Neutrophil (primary cell): ENCODE results near the gene CDK19.
A peak's percentile ranks its signal among the peaks of the same experiment; 100 is the strongest.

Experiments
- H3K27ac ChIP-seq: fragments of 200-600 bp; sonication (generic); 2 replicates; pipeline ENCODE4 v1.5.1; 2016; ENCODE audit warnings: mild to moderate bottlenecking, moderate library complexity
- H3K27me3 ChIP-seq: fragments of 200-600 bp; sonication (generic); 2 replicates; pipeline ENCODE4 v1.6.0; 2016; ENCODE audit warnings: mild to moderate bottlenecking
- H3K36me3 ChIP-seq: fragments of 200-600 bp; sonication (generic); 2 replicates; pipeline ENCODE4 v1.5.1; 2017
- H3K4me1 ChIP-seq, 2 experiments: fragments of 200-600 bp in 1 of 2; sonication (generic) in 1 of 2; 1 replicate in 1 of 2; 2 replicates in 1 of 2; pipeline versions ENCODE4 v1.5.1 to v1.6.1; 2013 to 2016; ENCODE audit warnings: low read depth in 1 of 2, low read length in 1 of 2, mild to moderate bottlenecking in 1 of 2, moderate library complexity in 1 of 2; ENCODE audit not compliant: control insufficient read depth in 1 of 2, insufficient read depth in 1 of 2
- H3K4me3 ChIP-seq, 2 experiments: fragments of 200-600 bp in 1 of 2; sonication (generic) in 1 of 2; 1 replicate in 1 of 2; 2 replicates in 1 of 2; pipeline ENCODE4 v1.5.1; 2013 to 2016; ENCODE audit warnings: low read depth in 1 of 2, low read length in 1 of 2, mild to moderate bottlenecking in 1 of 2, moderate library complexity in 1 of 2
- H3K9me3 ChIP-seq: fragments of 200-600 bp; sonication (generic); 2 replicates; pipeline ENCODE4 v1.5.1; 2016
- CTCF ChIP-seq: fragments of 200-600 bp; sonication (generic); IDR thresholded peaks from 2 replicates; pipeline ENCODE4 v1.5.1; 2016; ENCODE audit warnings: antibody characterized with exemption

Gene CDK19

GRCh38 chr6:110595112-110595511 lies 220.2 kb downstream of the CDK19 start:
- H3K4me3 ChIP-seq, result no peak overlapping the region
- H3K27ac ChIP-seq, result peak overlapping the region; percentile 67
- no peaks in the 10 kb centered on the region for H3K27me3 ChIP-seq
- TF ChIP-seq CTCF, result no peak
- no peaks in the 10 kb centered on the region for H3K9me3 ChIP-seq
- H3K4me1 ChIP-seq, result peaks cover 16 to 20% of the 10 kb centered on the region in 2 experiments
- H3K36me3 ChIP-seq, result no peaks in the 10 kb centered on the region

- Histone ChIP-seq H3K9me3 (no peaks in the 10 kb centered on the region), H3K4me3 (no peak overlapping the region), H3K27ac (no peak overlapping the region), H3K27me3 (no peaks in the 10 kb centered on the region), H3K4me1 (peaks cover 16 to 25% of the 10 kb centered on the region in 2 experiments), H3K36me3 (no peaks in the 10 kb centered on the region)
- TF ChIP-seq CTCF, result no peak
Measured at GRCh38 chr6:110593637-110594036, 221.6 kb downstream of the CDK19 start.

GRCh38 chr6:110592765-110593164 lies 222.5 kb downstream of the CDK19 start:
- no peak overlapping the region for H3K27ac ChIP-seq
- no peaks in the 10 kb centered on the region for H3K27me3 ChIP-seq
- TF ChIP-seq CTCF, result no peak
- no peaks in the 10 kb centered on the region for H3K36me3 ChIP-seq
- no peaks in the 10 kb centered on the region for H3K9me3 ChIP-seq
- peaks cover 16 to 25% of the 10 kb centered on the region in 2 experiments for H3K4me1 ChIP-seq
- no peak overlapping the region for H3K4me3 ChIP-seq

- no peaks in the 10 kb centered on the region for H3K9me3 ChIP-seq
- H3K4me3 ChIP-seq, result no peak overlapping the region
- no peaks in the 10 kb centered on the region for H3K27me3 ChIP-seq
- H3K4me1 ChIP-seq, result peaks cover 15 to 24% of the 10 kb centered on the region in 2 experiments
- no peaks in the 10 kb centered on the region for H3K36me3 ChIP-seq
- TF ChIP-seq CTCF, result no peak
- no peak overlapping the region for H3K27ac ChIP-seq
Measured at GRCh38 chr6:110590821-110591351, 224.4 kb downstream of the CDK19 start.

GRCh38 chr6:110589865-110590513 lies 225.3 kb downstream of the CDK19 start:
- H3K9me3 ChIP-seq, result no peaks in the 10 kb centered on the region
- TF ChIP-seq CTCF, result no peak
- H3K27me3 ChIP-seq, result no peaks in the 10 kb centered on the region
- H3K4me3 ChIP-seq, result no peak overlapping the region
- no peak overlapping the region for H3K27ac ChIP-seq
- H3K36me3 ChIP-seq, result no peaks in the 10 kb centered on the region
- peaks cover 6 to 15% of the 10 kb centered on the region in 2 experiments for H3K4me1 ChIP-seq
